ENCODE data around the gene ANKRD13D.

- TF ChIP-seq POLR2AphosphoS5 (IDR thresholded peaks at IDR 0.05; ENCODE audit: low read depth, low read length) (peak; percentile 20; the same call in 1 of the 2 replicates), CHD2 (IDR thresholded peaks at IDR 0.05; ENCODE audit: low read length) (no peak), ZNF274 (IDR thresholded peaks at IDR 0.05; ENCODE audit: borderline replicate concordance, extremely low read depth, low read length) (no peak), CTCF (IDR thresholded peaks at IDR 0.05; ENCODE audit: control extremely low read depth in 1 of 3, insufficient read depth in 1 of 3, low read depth in 1 of 3, low read length in 3 of 3) (no peak), PHF8 (conservative IDR thresholded peaks at IDR 0.05; ENCODE audit: low read depth, low read length) (no peak), POLR2A (IDR thresholded peaks at IDR 0.05; ENCODE audit: control extremely low read depth in 1 of 2, low read depth in 2 of 2, low read length in 2 of 2) (no peak), TAF7 (optimal IDR thresholded peaks at IDR 0.05; ENCODE audit: borderline replicate concordance, low read depth, low read length) (no peak), RAD21 (IDR thresholded peaks at IDR 0.05 in 1 of 2, conservative IDR thresholded peaks at IDR 0.05 in 1 of 2; ENCODE audit: low read depth in 2 of 2, low read length in 2 of 2) (no peak), CREB1 (IDR thresholded peaks at IDR 0.05) (no peak), SAP30 (IDR thresholded peaks at IDR 0.05; ENCODE audit: insufficient read depth, insufficient replicate concordance, low read length) (no peak), CHD7 (IDR thresholded peaks at IDR 0.05; ENCODE audit: insufficient replicate concordance, low read length) (no peak), MAX (IDR thresholded peaks at IDR 0.05) (no peak), EGR1 (IDR thresholded peaks at IDR 0.05; ENCODE audit: borderline replicate concordance, low read depth, low read length) (no peak), BRCA1 (IDR thresholded peaks at IDR 0.05; ENCODE audit: low read depth, low read length) (no peak)
These were observed 33.2 kb upstream of the ANKRD13D start for GRCh38 chr11:67255864-67256263.
